Measurements from ENCODE around the gene CHRNB4.

The CHRNB4 gene

DNA sequence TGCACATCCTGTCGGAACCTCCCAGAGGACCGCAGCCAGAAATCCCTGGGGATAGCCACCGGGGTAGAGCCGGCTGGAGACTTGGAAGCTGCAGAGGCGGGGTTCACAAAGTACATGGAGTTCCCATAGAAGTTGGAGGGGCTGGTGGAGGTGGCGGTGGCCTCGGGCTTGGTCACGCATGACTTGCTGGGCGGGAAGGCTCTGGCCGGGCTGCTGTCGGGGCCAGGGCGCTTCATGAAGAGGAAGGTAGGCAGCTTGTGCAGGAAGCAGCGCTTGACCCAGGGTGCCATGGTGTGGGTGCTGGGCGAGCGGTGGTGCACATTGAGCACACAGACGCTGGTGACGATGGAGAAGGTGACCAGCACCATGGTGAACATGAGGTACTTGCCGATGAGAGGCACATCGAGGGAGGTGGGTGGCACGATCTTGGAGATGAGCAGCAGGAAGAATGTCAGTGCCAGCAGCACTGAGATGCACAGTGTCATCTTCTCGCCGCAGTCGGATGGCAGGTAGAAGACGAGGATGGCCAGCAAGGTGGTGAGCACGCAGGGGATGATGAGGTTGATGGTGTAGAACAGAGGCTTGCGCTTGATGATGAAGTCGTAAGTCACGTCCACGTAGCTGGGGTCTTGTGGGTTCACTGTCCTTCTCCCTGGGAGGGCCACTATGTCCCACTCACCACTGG is 11.8 kb downstream of the CHRNB4 start:
- H3K9me3 Mint-ChIP-seq: no peaks in the 10 kb centered on the region
- no peaks in the 10 kb centered on the region for H3K36me3 Mint-ChIP-seq (ENCODE audit: low read depth)
- H3K4me3 Mint-ChIP-seq: no peak overlapping the region
- no peak overlapping the region for H3K27ac Mint-ChIP-seq
- no peaks in the 10 kb centered on the region for H3K4me1 Mint-ChIP-seq (ENCODE audit: low read depth)
- H3K27me3 Mint-ChIP-seq: peaks cover 18% of the 10 kb centered on the region

DNA sequence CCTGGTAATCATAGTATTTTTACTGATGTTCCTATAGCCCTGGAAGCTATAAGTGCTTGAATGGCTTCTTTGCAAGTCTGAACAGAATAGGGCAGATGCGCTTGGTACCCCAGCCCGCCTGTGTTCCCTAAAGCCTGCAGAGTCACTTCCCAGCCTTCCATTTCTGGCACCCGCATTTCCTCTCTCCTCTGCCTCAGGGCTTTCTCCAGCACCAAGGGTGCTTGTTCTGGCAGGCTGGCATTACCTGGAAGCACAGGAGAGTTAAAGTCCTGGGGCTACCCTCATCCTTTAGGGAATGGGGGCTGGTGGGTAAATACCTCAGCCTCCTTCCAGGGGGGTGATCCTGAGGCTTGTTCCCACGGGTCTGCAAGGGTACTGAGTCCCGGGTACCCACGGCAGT is 12.8 kb downstream of the CHRNB4 start:
- no peak overlapping the region for H3K4me3 Mint-ChIP-seq
- no peak overlapping the region for H3K27ac Mint-ChIP-seq
- H3K27me3 Mint-ChIP-seq: peaks cover 24% of the 10 kb centered on the region
- H3K9me3 Mint-ChIP-seq: no peaks in the 10 kb centered on the region
- H3K4me1 Mint-ChIP-seq (ENCODE audit: low read depth): no peaks in the 10 kb centered on the region
- no peaks in the 10 kb centered on the region for H3K36me3 Mint-ChIP-seq (ENCODE audit: low read depth)

DNA sequence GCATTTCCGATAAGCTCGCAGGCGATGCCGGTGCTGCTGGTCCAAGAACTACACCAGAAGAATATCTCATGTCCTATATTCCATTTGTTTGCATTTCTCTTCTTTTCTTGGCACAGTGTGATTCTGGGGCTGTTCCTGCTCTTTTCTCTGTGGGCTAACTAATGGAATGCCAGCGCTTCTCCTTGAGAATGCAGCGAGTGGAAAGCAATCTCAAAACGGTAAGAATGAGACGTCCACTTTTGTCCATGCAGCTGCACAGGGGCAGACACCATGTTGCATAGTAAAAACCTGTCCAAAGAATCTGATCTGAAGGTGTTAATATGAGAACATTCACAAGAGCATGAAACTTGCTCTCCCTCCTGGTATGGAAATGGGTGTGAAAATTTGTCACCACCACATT is 13.7 kb downstream of the CHRNB4 start:
- Mint-ChIP-seq H3K4me3 (no peak overlapping the region), H3K36me3 (ENCODE audit: low read depth) (no peaks in the 10 kb centered on the region), H3K27me3 (peaks cover 31% of the 10 kb centered on the region), H3K4me1 (ENCODE audit: low read depth) (no peaks in the 10 kb centered on the region), H3K27ac (no peak overlapping the region), H3K9me3 (no peaks in the 10 kb centered on the region)

DNA sequence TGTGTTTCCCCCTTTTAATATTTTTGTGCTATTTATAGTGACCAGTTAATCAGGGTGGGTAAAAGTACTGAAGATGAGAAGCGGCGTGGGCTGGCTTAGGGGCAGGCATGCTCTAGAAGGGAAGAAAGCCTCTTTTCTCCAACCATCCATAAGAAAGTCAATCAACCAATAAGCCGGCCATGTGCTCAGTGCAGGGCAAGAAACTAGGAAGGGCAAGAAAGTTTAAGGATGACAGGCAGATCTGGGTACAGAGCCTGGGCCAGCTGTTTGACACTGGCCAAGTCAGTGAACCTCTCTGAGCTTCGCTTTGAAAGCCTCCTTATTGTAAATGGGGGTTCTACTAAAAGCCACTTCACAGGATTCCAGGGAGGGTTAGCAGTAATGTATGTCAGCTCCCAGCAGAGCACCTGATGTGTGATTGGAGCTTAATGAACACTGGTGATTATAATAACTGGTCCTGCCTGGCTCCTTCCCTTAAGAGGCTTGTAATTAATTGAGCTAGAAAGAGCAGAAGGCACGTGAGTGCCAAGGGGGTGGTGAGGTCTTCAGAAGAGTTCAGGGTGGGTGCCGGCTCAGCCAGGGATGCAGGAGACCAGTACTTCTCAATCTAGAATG is 14.5 kb downstream of the CHRNB4 start:
- H3K36me3 Mint-ChIP-seq (ENCODE audit: low read depth): no peaks in the 10 kb centered on the region
- H3K4me1 Mint-ChIP-seq (ENCODE audit: low read depth): peaks cover 3% of the 10 kb centered on the region
- no peak overlapping the region for H3K4me3 Mint-ChIP-seq
- H3K27me3 Mint-ChIP-seq: peaks cover 40% of the 10 kb centered on the region
- H3K9me3 Mint-ChIP-seq: no peaks in the 10 kb centered on the region
- H3K27ac Mint-ChIP-seq: no peak overlapping the region

DNA sequence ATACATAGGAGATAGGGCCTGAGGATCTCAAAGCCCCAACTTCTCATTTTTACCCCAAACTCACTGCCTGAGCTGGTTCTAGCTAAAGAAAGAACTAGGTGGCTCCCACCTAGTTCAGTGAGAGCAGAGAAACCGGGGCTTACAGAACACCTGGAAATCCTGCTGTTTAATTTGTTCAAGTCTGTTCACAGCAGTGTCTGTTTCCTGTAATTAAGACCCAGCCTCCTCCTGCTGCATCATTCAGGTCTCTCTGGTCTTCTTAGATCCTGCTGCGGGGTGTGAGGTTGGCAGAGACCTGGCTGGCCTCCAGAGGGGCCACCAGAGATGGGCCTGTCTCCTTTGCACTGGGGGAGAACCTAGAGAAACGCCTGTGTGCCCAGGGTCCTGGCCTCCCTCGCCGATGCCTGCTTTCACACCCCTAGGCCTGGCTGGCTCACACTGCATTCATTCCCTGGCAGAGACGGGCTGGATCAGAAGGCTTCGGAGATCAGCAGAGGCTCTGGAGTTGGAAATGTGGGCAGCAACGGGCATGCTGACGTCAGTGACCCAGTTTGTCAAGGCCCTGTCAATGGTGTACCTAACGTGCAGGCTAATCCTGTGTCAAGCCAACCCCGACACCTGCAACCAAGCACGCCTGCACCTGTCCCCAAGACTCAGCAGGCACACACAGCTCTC is 15.3 kb downstream of the CHRNB4 start:
- no peak overlapping the region for H3K27ac Mint-ChIP-seq
- H3K4me1 Mint-ChIP-seq (ENCODE audit: low read depth): peaks cover 7% of the 10 kb centered on the region
- H3K4me3 Mint-ChIP-seq: no peak overlapping the region
- H3K36me3 Mint-ChIP-seq (ENCODE audit: low read depth): no peaks in the 10 kb centered on the region
- H3K9me3 Mint-ChIP-seq: no peaks in the 10 kb centered on the region
- peaks cover 44% of the 10 kb centered on the region for H3K27me3 Mint-ChIP-seq

DNA sequence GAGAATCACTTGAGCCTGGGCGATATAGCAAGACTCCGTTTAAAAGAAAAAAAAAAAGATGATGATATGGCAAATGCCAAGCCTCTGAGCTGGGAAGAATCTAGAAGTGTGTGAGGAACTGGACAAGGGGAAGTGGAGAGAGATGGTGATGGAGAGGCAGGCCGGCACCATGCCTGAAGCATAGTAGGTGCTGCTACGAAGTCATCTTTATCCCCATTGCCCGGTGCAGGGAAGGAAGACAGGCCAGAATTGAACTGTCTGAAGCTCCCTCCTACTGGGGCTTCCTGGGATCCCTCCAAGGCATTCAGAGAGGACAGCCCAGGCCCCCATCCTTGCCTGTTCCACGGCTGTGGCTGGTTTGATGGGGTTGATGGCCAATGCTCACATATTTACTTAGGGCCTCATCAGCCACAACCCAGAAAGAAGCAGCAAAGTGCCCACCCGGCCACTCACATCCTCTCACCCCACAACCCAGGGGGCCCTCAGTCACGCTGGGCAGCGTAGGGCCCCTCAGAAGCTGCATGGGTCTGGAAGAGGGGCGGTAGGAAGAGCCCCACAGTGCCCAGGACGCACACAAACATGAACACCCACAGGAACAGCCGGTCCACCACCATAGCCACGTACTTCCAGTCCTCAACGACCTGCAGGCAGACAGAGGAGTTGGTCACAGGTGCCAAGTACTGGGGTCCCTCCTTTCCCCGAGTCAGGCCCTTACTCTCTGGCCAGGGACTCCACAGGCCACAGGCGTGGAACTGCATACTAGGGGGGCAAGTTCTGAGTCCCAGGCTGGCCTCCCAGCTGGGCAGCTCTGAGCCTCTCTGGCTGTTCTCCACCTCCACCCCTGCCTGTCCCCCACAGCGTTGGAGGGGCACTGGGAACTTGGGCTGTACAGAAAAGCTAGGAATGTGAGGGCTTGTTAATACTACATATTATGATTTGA is 16.1 kb downstream of the CHRNB4 start:
- Mint-ChIP-seq H3K36me3 (ENCODE audit: low read depth) (no peaks in the 10 kb centered on the region), H3K27me3 (peaks cover 46% of the 10 kb centered on the region), H3K9me3 (no peaks in the 10 kb centered on the region)

DNA sequence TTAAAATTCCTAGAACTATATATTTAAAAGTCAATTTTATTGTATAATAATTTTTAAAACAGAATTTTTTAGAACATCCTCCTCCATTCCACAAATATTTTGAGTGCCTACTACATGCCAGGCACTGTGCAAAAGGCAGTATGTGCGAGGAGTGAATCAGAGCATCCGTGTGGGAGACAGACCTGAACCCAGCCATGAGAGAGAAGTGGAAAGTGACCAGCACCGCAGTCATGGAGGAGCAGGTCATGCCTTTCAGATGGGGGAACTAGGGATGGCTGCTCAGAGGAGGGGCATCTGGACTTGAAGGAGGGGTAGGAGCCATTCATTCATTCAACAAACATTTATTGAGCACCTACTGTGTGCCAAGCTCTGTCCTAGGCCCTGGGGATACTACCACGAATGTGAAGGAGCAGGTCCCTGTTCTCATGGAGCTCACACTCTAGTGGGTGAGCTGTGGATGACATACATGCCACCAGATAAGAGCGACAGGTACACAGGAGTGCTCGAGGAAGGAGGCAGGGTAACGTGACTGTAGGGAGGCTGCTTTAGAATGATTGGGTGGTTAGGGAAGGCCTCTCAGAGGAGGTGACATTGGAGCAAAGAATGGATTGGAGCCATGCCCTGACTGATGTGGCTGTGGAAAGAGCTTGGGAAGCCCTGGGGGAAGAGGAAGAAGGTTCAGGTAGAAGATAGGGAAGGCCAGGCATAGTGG is 17.1 kb downstream of the CHRNB4 start:
- Mint-ChIP-seq H3K27me3 (peaks cover 49% of the 10 kb centered on the region), H3K9me3 (no peaks in the 10 kb centered on the region), H3K36me3 (ENCODE audit: low read depth) (no peaks in the 10 kb centered on the region), H3K4me1 (ENCODE audit: low read depth) (peaks cover 7% of the 10 kb centered on the region), H3K4me3 (no peak overlapping the region), H3K27ac (no peak overlapping the region)

More for the DNA sequence above, 16.1 kb downstream of the CHRNB4 start:
- Mint-ChIP-seq H3K4me3 (no peak overlapping the region), H3K27ac (no peak overlapping the region), H3K4me1 (ENCODE audit: low read depth) (peaks cover 7% of the 10 kb centered on the region)

DNA sequence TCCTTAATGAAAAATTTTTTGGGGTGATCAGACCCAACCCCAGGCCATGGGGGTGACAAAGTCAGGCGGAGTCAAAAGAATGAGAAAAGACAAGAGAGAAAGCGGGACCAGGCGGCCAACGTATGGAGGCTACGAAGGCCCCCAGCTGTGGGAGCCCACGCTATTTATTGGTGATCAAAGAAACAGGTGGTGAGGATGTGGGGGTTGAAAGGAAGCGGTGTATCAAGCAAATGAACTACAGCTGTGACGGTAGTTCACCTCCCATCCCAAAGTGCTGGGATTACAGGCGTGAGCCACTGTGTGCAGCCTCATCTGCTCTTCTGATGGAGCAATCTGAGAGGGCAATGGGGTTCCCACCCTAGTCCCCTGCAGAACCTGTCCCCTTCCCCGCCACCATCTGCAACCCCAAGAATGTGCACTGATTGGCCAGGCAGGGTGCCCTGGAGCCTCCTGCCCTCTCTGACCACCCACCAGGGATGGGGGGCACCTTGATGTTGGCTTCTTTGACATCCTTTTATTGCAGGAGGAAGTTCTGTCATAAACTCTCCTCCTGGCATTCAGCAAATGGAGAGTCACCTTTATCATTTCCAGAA is 19.1 kb downstream of the CHRNB4 start:
- no peak overlapping the region for H3K4me3 Mint-ChIP-seq

DNA sequence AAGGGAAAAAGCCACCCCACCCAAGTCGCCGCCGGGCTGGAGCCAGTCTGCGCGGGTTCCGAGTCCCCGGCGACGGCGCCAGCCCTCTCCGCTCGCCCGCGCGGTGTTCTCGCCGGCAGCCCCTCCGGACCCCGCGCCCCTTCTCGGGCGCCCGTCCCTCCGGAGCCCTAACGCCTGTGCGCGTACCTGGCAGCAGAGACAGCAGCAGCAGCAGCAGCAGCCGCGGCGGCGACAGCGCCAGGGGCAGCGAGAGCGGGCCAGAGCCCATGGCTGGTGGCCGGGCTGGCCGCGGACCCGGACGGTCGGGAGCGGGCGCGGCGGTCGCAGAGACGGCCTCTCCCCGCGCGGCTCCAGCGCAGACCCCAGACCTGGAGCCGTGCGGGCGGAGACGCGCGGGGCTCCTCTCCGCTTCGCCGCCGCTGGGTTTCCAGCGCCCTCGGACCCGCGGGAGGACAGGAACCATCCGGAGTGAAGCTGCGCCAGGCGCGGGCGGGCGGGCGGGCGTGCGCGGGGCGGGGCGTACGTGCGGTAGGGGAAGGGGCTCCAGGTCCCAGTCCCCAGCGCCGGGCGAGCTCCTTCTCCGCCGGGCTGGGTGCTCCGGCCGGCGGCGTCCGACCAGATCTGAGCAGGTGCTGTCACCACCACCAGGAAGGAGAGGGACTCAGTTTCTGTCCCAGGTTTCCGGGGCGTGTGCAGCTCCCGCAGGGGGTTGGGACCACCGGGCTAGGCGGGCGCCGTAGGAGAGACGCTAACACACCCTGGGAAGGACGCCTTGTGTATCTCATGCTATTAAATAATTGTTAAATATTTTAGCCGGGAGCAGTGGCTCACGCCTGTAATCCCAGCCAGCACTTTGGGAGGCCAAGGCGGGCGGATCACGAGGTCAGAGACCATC is 20.2 kb downstream of the CHRNB4 start, which contains the start of gene CHRNA3:
Gene CHRNA3 (minus strand): TSS at position 470 of the 895 bp plus-strand sequence. CDS start 202 bp downstream, at position 268.
- H3K4me3 Mint-ChIP-seq: peak within 1 kb of the TSS; percentile 35

More for the DNA sequence above, 19.1 kb downstream of the CHRNB4 start:
- Mint-ChIP-seq H3K4me1 (ENCODE audit: low read depth) (peaks cover 10% of the 10 kb centered on the region), H3K27ac (no peak overlapping the region), H3K9me3 (no peaks in the 10 kb centered on the region), H3K27me3 (peaks cover 46% of the 10 kb centered on the region), H3K36me3 (ENCODE audit: low read depth) (no peaks in the 10 kb centered on the region)

DNA sequence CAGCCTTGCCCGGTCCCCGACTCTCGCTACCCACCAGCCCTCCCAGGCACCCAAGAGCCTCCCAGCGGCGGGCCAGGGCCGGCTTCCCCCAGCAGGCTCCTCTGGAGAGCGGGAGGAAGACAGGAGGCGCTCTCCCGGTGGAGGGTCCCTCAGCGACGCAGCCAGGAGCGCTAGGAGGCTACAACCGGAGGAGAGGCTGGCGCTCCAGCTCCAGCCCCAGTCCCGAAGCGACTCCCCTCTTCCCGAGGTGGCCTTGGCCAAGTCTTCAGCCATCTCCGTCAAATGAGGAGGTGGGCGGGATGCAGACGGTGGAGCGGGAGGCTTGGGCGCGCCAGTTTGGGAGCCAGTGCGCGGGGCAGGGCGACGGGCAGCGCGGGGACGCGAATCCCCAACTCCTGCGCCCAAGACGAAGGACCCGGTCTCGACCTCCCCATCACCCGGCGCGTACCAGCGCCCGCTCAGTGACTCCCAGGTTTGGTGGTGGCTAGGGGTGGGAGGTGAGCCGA is 20.9 kb downstream of the CHRNB4 start:
- Mint-ChIP-seq H3K4me1 (ENCODE audit: low read depth) (peaks cover 10% of the 10 kb centered on the region), H3K9me3 (no peaks in the 10 kb centered on the region), H3K36me3 (ENCODE audit: low read depth) (no peaks in the 10 kb centered on the region), H3K27me3 (peaks cover 46% of the 10 kb centered on the region), H3K4me3 (no peak overlapping the region), H3K27ac (no peak overlapping the region)

More for the DNA sequence above, 20.2 kb downstream of the CHRNB4 start, which contains the start of gene CHRNA3:
- Mint-ChIP-seq H3K9me3 (no peaks in the 10 kb centered on the region), H3K27ac (no peak within 1 kb of the TSS), H3K4me1 (ENCODE audit: low read depth) (peaks cover 10% of the 10 kb centered on the region), H3K36me3 (ENCODE audit: low read depth) (no peaks in the 10 kb centered on the region), H3K27me3 (peaks cover 46% of the 10 kb centered on the region)

DNA sequence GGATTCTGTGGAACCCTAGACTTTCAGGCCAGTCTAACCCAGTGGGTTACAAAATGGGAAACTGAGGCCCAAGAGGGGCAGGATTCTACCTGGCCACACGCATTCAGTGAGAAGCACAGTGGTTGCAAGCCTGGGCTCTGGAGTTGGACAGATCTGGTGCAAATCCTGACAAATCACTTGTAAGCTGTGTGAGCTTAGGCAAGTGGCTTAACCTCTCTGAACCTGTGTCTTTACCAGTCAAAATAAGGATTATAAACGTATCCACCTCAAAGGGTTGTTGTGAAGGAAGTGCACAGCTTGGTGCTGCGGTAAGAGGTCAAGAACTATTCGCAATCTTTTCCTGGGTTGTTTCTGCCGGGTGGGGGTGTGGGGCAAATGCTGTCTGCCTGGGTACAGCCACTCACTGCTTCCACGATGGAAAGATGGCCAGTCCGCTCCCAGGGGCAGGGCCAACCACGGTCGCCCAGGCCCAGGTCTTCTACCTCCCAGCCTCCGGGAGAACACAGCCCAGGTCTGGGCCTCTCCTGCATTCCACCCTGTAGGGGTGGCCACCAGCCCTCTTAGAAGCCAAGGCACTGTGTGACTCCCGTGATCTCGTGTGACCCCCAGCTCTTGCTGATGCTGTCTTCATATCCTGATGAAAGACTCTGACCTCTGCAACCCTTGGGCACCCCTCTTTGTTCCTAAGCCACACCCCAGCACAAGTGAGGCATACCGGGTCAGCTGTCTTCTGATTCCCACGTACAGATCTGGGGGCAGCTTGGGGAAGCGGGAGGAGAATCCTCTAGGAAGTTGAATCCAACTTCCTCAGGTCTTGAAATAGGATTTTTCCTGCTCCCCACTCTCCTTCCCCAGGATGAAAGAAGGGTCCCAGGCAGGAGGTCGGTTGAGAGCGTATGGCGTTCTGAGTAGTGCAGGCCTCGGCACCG is 21.7 kb downstream of the CHRNB4 start:
- Mint-ChIP-seq H3K27me3 (peaks cover 46% of the 10 kb centered on the region), H3K4me3 (no peak overlapping the region), H3K9me3 (no peaks in the 10 kb centered on the region), H3K4me1 (ENCODE audit: low read depth) (peaks cover 10% of the 10 kb centered on the region), H3K36me3 (ENCODE audit: low read depth) (no peaks in the 10 kb centered on the region), H3K27ac (no peak overlapping the region)

DNA sequence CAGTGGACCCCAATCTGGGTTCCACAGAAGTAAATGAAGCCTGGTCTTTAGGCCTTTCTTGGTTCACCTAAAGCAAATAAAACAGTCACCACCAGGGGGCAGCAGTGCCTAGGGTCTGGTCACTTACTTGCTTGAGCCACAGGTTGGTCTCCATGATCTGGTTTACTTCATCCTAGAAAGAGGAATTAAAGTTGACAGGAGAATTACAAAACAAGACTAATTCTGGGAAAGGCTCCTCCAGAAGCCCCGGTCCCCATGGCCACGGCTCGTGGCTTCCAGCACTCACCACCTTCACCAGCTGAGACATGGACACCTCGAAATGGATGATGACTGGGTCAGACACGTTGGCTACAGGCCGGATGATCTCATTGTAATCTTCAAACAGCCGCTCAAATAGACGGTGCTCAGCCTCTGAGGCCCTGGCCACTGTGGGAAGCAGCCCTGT is 22.5 kb downstream of the CHRNB4 start:
- Mint-ChIP-seq H3K4me3 (no peak overlapping the region), H3K27me3 (peaks cover 42% of the 10 kb centered on the region), H3K36me3 (ENCODE audit: low read depth) (no peaks in the 10 kb centered on the region), H3K9me3 (no peaks in the 10 kb centered on the region), H3K4me1 (ENCODE audit: low read depth) (peaks cover 10% of the 10 kb centered on the region), H3K27ac (no peak overlapping the region)

Measured in stimulated activated naive CD8-positive, alpha-beta T cell treated with anti-CD3 and anti-CD28 coated beads, Interleukin-15, Interleukin-2, amounts not matched to agents 100 ng/mL and 50 ng/mL, for 24 hours (primary cell).